GM18951 (cell line): ENCODE results near the gene EMCN.

Source experiments
- POLR2A ChIP-seq: IDR thresholded peaks from 4 replicates; pipeline ENCODE4 v1.6.1; 2011; ENCODE audit warnings: mild to moderate bottlenecking; ENCODE audit not compliant: insufficient read length, insufficient read depth; ENCODE audit errors: extremely low read depth
- in situ Hi-C: fragments of 300-500 bp; cut with MboI; formaldehyde crosslinking; loops from one replicate; pipeline ENCODE4 v1.12.0; 2022; ENCODE audit warnings: low sequenced_read_pairs, mixed read lengths, inconsistent platforms; ENCODE audit not compliant: unreplicated experiment

EMCN gene

GRCh38 chr4:100348473-100348872 is 169.3 kb downstream of the EMCN start:
- no peak for TF ChIP-seq POLR2A
- in situ Hi-C loops = no loop called here

- TF ChIP-seq POLR2A = no peak
- in situ Hi-C loops = no loop called here
These were observed 170.6 kb downstream of the EMCN start for GRCh38 chr4:100347241-100347640.

GRCh38 chr4:100345585-100345984 is 172.2 kb downstream of the EMCN start:
- in situ Hi-C loops = no loop called here
- TF ChIP-seq POLR2A = no peak
